Measurements from ENCODE around the gene MRPL40.

The MRPL40 gene

GRCh38 chr22:19480173-19480568 is 47.8 kb downstream of the MRPL40 start:
- DNase-seq: no peak

- DNase-seq: no peak
Observed at GRCh38 chr22:19480789-19481188, 48.4 kb downstream of the MRPL40 start.

GRCh38 chr22:19482297-19482696 is 50.0 kb downstream of the MRPL40 start:
- DNase-seq: no peak

- no peak for DNase-seq
Observed at GRCh38 chr22:19483481-19484244, 51.3 kb downstream of the MRPL40 start.

Measured in amygdala (tissue), 56 donors.